ENCODE results near the gene PKN2.

DNA sequence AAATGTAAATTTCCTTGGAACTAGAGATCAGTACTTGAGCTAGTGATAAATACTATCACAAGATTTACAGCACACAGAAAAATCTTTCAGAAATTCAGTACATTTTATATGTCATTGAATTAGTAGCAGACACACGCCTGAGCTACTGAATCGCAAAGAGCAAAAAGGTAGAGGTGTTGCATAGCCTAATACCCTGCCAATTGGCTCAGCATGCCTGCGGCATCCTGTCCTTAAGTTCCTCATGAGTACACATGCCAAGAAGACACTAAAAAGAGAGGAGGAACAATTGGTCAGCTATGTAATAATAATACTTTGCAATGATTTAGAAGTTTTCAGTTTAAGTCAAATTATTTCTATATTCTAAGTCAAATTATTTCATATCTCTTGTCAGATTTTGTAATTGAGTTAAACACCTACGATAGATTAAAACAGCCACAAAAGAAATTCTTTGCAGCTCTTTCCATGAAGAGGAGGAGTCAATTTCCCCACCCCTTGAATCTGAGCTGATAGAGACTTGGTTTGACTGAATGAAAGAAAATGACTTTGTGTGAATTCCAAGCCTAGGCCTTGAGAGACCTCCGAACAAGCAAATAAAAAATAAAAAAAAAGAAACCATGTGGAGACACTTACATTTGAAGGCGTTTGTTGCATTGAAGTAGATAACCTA is 36.2 kb upstream of the PKN2 start:
- TF ChIP-seq, protein P1, sequence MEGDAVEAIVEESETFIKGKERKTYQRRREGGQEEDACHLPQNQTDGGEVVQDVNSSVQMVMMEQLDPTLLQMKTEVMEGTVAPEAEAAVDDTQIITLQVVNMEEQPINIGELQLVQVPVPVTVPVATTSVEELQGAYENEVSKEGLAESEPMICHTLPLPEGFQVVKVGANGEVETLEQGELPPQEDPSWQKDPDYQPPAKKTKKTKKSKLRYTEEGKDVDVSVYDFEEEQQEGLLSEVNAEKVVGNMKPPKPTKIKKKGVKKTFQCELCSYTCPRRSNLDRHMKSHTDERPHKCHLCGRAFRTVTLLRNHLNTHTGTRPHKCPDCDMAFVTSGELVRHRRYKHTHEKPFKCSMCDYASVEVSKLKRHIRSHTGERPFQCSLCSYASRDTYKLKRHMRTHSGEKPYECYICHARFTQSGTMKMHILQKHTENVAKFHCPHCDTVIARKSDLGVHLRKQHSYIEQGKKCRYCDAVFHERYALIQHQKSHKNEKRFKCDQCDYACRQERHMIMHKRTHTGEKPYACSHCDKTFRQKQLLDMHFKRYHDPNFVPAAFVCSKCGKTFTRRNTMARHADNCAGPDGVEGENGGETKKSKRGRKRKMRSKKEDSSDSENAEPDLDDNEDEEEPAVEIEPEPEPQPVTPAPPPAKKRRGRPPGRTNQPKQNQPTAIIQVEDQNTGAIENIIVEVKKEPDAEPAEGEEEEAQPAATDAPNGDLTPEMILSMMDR (tag by site-specific recombination; IDR thresholded peaks at IDR 0.05) = no peak
- TF ChIP-seq ZNF585B (tag by site-specific recombination; IDR thresholded peaks at IDR 0.05) (no peak), ZNF561 (tag by site-specific recombination; IDR thresholded peaks at IDR 0.05; ENCODE audit: borderline replicate concordance) (no peak), ZNF610 (tag by site-specific recombination; IDR thresholded peaks at IDR 0.05; ENCODE audit: borderline replicate concordance) (no peak), KLF1 (tag by site-specific recombination; IDR thresholded peaks at IDR 0.05) (no peak)
- TF ChIP-seq, protein P2, sequence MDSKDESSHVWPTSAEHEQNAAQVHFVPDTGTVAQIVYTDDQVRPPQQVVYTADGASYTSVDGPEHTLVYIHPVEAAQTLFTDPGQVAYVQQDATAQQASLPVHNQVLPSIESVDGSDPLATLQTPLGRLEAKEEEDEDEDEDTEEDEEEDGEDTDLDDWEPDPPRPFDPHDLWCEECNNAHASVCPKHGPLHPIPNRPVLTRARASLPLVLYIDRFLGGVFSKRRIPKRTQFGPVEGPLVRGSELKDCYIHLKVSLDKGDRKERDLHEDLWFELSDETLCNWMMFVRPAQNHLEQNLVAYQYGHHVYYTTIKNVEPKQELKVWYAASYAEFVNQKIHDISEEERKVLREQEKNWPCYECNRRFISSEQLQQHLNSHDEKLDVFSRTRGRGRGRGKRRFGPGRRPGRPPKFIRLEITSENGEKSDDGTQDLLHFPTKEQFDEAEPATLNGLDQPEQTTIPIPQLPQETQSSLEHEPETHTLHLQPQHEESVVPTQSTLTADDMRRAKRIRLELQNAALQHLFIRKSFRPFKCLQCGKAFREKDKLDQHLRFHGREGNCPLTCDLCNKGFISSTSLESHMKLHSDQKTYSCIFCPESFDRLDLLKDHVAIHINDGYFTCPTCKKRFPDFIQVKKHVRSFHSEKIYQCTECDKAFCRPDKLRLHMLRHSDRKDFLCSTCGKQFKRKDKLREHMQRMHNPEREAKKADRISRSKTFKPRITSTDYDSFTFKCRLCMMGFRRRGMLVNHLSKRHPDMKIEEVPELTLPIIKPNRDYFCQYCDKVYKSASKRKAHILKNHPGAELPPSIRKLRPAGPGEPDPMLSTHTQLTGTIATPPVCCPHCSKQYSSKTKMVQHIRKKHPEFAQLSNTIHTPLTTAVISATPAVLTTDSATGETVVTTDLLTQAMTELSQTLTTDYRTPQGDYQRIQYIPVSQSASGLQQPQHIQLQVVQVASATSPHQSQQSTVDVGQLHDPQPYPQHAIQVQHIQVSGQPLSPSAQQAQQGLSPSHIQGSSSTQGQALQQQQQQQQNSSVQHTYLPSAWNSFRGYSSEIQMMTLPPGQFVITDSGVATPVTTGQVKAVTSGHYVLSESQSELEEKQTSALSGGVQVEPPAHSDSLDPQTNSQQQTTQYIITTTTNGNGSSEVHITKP (tag by site-specific recombination; IDR thresholded peaks at IDR 0.05) = no peak

Data from HEK293 (cell line).